Panc1 (cell line): Measurements from ENCODE around the gene USP49.

Experiments
- POLR2AphosphoS5 ChIP-seq: IDR thresholded peaks from 2 replicates; pipeline ENCODE4 v1.6.1; 2012; ENCODE audit warnings: mild to moderate bottlenecking, low read depth, low read length, moderate library complexity
- SIN3A ChIP-seq: IDR thresholded peaks from 2 replicates; pipeline ENCODE4 v1.6.1; 2012; ENCODE audit warnings: low read depth, mild to moderate bottlenecking, low read length, moderate library complexity, borderline replicate concordance; ENCODE audit not compliant: insufficient read depth
- TCF7L2 ChIP-seq: IDR thresholded peaks from 2 replicates; pipeline ENCODE4 v1.6.1; 2011; ENCODE audit warnings: mild to moderate bottlenecking, low read depth, low read length, inconsistent platforms
- TF ChIP-seq, protein P1 (sequence below): fragments of 450-650 bp; IDR thresholded peaks from 2 replicates; pipeline ENCODE4 v1.5.1; 2017; ENCODE audit warnings: mild to moderate bottlenecking
- TF ChIP-seq, protein P2 (sequence below), 2 experiments: IDR thresholded peaks; 2 replicates each; pipeline ENCODE4 v1.6.1; 2011 to 2012; ENCODE audit warnings: low read depth in 2 of 2, control low read depth in 1 of 2, low read length in 1 of 2, mild to moderate bottlenecking in 1 of 2, moderate library complexity in 1 of 2; ENCODE audit not compliant: insufficient read depth in 1 of 2

DNA sequence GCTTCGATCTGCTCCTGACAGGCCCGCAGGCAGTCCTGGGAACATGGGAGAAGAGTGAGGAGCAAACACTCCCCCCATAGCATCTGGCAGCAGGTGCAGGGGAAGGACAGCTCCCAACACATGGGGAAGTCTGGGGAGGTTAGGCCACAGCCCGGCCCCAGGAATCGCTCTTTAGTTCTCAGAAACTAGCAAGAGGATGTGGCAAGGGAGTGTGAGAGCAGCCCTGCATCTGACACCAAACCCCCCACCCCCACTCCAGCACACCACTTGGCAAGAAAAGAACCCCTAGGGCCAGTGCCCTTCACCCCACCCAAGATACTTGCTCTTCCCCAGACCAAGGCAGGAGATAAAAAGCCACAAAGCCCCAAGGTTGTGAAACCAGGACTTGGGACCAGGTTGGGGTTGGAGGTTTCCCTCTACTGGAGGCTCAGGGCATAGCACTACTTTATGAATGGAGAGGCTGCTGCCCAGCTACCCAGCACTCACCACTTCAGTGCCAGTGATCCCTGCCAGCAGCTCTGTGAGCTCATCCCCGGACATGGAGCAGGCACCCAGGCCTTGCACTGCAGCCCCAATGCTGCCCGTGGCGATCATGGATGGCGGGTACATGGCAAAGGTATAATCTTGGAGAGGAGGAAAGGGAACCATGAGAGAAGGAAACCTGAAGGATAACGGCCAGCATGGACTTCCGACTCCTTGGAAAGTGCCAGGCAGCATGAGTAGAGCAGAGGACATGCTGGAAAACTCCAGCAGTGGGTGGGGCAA, 41.1 kb upstream of the USP49 start:
- TF ChIP-seq, protein P1, sequence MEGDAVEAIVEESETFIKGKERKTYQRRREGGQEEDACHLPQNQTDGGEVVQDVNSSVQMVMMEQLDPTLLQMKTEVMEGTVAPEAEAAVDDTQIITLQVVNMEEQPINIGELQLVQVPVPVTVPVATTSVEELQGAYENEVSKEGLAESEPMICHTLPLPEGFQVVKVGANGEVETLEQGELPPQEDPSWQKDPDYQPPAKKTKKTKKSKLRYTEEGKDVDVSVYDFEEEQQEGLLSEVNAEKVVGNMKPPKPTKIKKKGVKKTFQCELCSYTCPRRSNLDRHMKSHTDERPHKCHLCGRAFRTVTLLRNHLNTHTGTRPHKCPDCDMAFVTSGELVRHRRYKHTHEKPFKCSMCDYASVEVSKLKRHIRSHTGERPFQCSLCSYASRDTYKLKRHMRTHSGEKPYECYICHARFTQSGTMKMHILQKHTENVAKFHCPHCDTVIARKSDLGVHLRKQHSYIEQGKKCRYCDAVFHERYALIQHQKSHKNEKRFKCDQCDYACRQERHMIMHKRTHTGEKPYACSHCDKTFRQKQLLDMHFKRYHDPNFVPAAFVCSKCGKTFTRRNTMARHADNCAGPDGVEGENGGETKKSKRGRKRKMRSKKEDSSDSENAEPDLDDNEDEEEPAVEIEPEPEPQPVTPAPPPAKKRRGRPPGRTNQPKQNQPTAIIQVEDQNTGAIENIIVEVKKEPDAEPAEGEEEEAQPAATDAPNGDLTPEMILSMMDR: peak; percentile 94
- peak; percentile 22; the same call in 1 of the 2 replicates for TF ChIP-seq POLR2AphosphoS5
- TF ChIP-seq TCF7L2: no peak
- 0 out of 2 replicates have a peak, but pooled peaks have one; percentile 26 for TF ChIP-seq SIN3A
- TF ChIP-seq, protein P2, sequence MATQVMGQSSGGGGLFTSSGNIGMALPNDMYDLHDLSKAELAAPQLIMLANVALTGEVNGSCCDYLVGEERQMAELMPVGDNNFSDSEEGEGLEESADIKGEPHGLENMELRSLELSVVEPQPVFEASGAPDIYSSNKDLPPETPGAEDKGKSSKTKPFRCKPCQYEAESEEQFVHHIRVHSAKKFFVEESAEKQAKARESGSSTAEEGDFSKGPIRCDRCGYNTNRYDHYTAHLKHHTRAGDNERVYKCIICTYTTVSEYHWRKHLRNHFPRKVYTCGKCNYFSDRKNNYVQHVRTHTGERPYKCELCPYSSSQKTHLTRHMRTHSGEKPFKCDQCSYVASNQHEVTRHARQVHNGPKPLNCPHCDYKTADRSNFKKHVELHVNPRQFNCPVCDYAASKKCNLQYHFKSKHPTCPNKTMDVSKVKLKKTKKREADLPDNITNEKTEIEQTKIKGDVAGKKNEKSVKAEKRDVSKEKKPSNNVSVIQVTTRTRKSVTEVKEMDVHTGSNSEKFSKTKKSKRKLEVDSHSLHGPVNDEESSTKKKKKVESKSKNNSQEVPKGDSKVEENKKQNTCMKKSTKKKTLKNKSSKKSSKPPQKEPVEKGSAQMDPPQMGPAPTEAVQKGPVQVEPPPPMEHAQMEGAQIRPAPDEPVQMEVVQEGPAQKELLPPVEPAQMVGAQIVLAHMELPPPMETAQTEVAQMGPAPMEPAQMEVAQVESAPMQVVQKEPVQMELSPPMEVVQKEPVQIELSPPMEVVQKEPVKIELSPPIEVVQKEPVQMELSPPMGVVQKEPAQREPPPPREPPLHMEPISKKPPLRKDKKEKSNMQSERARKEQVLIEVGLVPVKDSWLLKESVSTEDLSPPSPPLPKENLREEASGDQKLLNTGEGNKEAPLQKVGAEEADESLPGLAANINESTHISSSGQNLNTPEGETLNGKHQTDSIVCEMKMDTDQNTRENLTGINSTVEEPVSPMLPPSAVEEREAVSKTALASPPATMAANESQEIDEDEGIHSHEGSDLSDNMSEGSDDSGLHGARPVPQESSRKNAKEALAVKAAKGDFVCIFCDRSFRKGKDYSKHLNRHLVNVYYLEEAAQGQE (IDR thresholded peaks at IDR 0.05; ENCODE audit: insufficient read depth in 1 of 2, low read depth in 2 of 2, low read length in 1 of 2): no peak
